ENCODE results near the gene ARIH2.

The ARIH2 gene

GRCh38 chr3:49021813-49022687, 103.4 kb downstream of the ARIH2 start, which contains the start of gene NDUFAF3:
TSS of gene NDUFAF3 (plus strand) at chr3:49022121. CDS start at chr3:49022145, 24 bp downstream.
- DNase-seq = peak; percentile 64

DNA sequence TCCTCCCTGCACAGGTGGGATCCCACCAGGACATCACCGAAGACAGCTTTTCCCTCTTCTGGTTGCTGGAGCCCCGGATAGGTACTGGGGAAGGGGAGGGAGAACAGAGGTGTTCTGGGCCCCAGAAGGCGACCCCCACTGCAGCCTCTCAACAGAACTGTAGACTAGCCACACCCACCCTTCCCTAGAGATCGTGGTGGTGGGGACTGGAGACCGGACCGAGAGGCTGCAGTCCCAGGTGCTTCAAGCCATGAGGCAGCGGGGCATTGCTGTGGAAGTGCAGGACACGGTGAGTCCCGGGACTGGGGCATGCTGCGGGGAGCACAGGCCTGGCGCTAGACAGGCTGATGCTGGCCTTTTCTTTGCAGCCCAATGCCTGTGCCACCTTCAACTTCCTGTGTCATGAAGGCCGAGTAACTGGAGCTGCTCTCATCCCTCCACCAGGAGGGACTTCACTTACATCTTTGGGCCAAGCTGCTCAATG, 104.1 kb downstream of the ARIH2 start:
- DNase-seq = no peak

- no peak for DNase-seq
These were observed 105.1 kb downstream of the ARIH2 start for GRCh38 chr3:49023775-49024174.

GRCh38 chr3:49024449-49024848, 105.8 kb downstream of the ARIH2 start:
- DNase-seq = no peak

DNA sequence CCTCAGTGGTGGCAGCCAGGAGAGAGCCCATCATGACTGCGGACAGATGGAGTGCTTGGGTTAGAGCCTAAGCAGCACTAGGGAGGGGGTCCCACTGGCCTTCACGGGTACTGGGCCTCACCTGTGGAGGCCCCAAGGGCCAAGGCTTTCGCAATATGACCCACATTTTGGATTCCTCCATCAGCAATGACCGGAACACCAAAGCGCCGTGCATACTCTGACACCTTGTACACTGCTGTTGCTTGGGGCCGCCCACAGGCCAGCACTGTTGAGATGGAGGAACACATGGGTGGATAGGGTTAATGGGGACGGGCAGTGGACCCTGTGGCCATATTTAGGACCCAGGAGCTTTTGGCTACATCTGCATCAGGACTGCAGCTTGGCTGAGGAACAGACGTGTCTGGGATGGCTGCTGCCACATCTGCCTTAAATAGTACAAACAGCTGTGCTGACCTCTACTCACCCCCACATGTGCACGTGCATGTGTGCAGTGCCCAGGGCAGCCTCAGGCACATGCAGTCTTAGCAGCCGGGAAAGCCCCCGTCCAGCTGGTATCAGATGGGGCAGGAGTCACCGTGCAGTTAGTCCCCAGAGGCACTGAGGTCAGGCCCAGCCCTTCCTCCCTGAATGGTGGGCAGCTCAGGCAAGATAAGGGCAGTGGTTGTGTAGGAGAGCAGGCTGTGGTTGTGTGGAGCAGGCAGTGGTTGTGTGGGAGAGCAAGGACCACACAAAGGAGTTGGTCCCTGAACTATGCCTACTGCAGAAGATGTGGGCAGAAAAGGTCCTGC, 106.6 kb downstream of the ARIH2 start:
- DNase-seq = no peak

GRCh38 chr3:49025793-49026520, 107.3 kb downstream of the ARIH2 start:
- DNase-seq = no peak

DNA sequence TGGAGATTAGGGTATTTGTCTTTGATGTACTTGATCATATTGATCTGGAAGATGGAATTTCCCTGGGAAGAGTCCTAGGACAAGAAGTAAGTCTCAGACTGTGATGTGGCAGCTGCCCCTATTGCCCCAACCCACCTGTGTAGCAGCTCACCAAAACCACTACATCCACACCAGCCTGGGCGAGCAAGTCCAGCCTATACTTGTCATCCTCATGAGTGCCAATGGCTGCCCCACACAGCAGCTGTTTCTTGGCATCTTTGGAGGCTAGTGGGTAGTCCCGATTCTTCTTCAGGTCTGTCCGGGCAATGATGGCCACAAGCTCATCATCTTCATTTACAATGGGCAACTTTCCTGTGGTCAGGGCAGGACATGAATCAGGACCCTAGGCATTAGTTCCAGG, 107.9 kb downstream of the ARIH2 start:
- DNase-seq = no peak

- no peak for DNase-seq
These were observed 109.0 kb downstream of the ARIH2 start for GRCh38 chr3:49027634-49028033.

- DNase-seq = no peak
These were observed 109.6 kb downstream of the ARIH2 start for GRCh38 chr3:49028298-49028672.

DNA sequence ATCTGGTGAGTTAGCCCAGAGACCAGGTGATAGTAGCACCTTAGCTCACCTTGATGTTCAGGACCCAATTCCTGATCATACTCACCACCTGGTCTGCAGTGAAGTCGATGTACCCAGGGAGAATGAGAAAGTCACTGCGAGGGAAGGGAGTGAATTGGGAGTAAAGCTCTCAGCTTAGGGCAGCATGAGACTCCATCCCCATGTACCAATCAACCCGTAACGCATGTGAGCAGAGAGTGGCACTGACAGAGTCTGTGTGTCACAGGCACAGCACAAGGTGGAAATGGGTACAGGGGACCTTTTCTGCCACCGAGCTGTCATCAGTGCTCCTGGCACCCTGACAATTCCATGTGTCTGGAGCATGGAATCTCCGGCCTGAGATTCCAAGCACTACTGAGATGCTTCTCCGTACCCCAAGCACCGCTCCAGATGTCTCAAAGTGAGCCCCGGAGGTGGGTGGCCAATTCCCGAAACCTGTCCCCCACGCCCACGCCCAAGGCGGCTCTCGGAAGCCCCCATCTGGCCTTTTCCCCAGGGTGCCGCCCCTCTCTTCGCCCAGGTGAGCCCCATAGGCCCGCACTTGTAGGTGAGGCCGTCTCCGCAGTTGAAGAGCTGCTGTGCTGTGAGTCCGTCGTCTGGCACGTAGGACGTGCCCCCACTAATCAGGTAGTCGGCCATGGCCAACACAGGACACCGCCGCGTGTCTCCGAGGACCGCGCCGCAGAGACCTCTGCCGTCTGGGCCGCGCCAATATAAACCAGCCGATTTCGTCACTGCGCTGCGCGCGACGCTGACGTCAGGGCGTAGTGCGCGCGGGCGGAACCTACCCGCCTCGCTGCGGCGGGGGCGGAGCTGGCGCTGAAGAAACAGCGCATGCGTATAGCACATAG, 110.3 kb downstream of the ARIH2 start, which contains the start of gene IMPDH2:
TSS of gene IMPDH2 (minus strand) at position 726 of the 890 bp plus-strand sequence. CDS start at position 678, 48 bp downstream.
- DNase-seq = peak; percentile 84

DNA sequence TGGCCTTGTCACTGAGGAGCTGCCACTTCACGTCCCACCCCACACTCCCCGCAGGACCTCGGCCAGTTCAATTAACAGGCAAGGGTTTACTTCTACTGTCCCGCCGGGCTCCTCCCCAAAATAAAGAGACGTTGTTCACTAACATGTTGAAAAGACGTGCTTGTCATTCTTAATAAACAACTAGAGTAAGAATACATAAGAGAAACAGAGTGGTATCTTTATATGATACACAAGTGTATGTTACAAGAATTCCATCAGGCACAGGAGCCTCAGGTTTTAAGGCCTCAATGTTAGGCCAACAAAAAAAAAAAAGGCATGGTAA, 110.9 kb downstream of the ARIH2 start:
- DNase-seq = no peak

- DNase-seq = no peak
These were observed 111.7 kb downstream of the ARIH2 start for GRCh38 chr3:49030321-49030720.

- DNase-seq = no peak
These were observed 114.1 kb downstream of the ARIH2 start for GRCh38 chr3:49032646-49033304.

DNA sequence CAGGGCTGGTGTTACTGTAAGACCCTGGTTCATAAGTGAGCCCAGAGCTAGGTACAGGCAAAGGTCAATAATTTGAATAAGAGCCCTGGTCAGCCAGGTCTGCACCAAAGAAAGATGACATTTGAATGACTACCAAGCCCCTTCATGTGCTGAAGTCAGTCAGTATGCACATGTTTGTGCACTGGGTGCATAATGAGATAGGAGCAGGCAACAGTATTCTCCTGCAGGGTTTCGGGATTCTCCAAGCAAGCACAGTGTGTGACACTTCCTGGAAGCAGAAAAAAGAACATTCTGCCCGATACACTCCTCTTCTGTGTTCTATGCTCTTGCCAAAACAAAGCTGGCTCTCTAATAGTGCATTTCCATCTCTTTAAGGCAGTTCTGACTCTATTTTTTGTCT, 116.0 kb downstream of the ARIH2 start:
- DNase-seq = no peak

GRCh38 chr3:49035281-49035680, 116.6 kb downstream of the ARIH2 start:
- no peak for DNase-seq
